GM18858 (cell line): ENCODE measurements around the gene PCDHGB4.
"Not testable (repeated sequence)": the region's sequence is repeated elsewhere in the genome, so short reads cannot be mapped to it uniquely, and the experiment has no call there.

Source experiments
- ATAC-seq: cut with Tn5 transposase; IDR thresholded peaks from one replicate; pipeline ENCODE4 v1.9.1; 2021; ENCODE audit not compliant: unreplicated experiment

Gene PCDHGB4

DNA sequence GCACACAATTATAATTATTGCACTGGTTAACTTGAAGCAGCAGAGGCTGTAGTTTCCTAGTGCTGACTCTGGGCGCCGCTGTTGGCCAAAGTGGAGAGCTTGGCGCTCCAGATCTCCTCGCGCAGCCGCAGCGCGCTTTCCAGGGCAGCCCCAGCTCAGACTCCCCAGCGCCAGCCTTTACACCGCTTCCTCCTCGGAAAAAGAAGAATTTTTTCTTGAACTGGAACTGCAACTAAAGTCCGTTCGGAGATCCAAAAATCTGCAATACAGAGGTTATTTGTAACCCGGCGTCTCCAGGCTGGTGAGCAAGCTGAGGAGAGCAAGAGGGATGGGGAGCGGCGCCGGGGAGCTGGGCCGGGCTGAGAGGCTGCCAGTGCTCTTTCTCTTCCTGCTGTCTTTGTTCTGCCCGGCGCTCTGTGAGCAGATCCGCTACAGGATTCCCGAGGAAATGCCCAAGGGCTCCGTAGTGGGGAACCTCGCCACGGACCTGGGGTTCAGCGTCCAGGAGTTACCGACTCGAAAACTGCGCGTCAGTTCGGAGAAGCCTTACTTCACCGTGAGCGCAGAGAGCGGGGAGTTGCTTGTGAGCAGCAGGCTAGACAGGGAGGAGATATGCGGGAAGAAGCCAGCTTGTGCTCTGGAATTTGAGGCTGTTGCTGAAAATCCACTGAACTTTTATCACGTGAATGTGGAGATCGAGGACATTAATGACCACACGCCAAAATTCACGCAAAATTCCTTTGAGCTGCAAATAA is at the start of gene PCDHGB4:
Gene PCDHGB4 (plus strand): TSS at position 142 of the 755 bp plus-strand sequence. CDS start 187 bp downstream, at position 329.
- peak; percentile 92 for ATAC-seq

DNA sequence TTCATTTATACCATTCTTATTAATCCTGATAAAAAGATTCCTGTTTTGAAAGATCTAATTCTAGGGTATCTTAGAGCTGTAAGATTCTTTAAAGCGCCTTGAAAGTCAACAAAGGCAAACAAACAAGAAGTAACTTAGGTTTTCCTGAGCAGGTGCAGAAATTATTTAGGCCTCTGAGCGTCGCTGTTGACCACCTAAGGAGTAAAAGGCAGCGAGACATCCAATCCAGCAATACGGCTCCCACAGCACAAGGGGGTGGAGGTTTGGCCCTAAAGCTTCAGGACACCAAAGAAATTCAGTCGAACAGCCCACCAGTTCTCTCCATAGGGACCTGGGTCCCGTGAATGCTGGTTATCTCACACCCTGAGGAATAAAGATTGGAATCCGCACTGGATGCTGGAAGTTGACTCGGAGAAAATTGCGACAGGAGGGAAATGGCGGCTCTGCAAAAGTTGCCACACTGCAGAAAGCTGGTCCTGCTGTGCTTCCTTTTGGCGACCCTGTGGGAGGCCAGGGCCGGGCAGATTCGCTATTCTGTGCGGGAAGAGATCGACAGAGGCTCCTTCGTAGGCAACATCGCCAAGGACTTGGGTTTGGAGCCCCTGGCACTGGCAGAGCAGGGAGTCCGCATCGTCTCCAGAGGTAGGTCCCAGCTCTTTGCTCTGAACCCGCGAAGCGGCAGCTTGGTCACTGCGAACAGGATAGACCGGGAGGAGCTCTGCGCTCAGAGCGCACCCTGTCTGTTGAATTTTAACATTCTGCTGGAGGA is 48.8 kb upstream of the PCDHGB4 start, which contains the start of gene PCDHGA2:
Gene PCDHGA2 (plus strand): TSS at position 223 of the 769 bp plus-strand sequence.
- no peak for ATAC-seq

DNA sequence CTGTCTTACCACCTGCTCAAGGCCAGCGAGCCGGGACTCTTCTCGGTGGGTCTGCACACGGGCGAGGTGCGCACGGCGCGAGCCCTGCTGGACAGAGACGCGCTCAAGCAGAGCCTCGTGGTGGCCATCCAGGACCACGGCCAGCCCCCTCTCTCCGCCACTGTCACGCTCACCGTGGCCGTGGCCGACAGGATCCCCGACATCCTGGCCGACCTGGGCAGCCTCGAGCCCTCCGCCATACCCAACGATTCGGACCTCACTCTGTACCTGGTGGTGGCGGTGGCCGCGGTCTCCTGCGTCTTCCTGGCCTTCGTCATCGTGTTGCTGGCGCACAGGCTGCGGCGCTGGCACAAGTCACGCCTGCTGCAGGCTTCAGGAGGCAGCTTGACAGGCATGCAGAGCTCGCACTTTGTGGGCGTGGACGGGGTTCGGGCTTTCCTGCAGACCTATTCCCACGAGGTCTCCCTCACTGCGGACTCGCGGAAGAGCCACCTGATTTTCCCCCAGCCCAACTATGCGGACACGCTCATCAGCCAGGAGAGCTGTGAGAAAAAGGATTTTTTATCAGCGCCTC is 46.6 kb upstream of the PCDHGB4 start:
- not testable (repeated sequence) for ATAC-seq

DNA sequence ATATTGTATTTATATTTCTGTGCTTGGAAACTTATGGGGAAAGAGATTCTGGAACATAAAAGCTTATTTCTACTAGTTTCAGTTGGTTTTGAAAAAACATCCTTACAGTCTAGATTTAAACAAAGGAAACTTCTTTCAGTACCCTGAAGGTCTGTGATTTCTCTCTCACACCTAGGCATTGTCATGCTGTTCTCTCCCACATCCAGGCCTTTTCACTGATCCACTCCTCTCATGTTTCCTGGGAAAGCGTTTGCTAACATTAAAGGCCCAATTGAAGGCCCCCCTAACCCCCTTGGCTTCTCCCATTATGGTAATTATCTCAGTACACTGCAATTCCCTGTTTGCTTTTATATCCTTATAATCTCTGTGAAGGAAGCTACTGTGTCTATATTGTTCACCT is 44.7 kb upstream of the PCDHGB4 start:
- no peak for ATAC-seq

DNA sequence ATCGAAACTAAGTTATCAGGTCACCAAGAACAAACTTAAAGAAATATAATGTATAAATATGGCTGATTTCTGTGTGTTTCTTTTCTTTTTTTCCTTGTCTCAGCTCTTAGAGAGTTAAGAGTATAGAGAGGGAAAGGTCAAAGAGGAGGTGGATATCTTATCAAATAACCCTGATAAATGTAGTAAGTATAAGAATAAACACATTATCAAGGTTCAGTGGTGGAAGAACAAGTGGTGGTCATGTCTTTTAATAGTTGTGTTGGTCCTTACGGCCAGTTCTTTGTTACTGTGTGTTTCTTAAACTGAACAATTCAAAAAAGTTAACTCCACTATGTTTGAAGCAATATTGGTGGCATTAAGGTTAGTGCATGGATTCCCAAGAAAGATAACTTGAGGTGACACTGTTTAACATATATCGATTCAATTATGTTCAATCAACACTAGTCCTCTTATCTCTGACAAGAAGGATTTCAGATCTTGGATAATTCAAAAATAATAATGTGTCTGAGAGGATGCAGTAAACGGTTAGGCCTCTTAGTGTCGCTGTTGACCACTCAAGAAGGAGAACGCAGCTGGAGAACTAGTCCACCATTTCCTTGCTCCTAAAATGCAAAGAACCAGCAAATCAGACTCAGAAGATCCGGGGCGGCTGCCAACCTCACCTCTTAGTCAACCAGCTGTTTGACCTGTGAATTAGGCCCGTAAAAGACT is 44.1 kb upstream of the PCDHGB4 start, which contains the start of gene PCDHGA3:
Gene PCDHGA3 (plus strand): TSS at position 588 of the 711 bp plus-strand sequence. CDS start 205 bp downstream, outside the sequence.
- no peak for ATAC-seq

DNA sequence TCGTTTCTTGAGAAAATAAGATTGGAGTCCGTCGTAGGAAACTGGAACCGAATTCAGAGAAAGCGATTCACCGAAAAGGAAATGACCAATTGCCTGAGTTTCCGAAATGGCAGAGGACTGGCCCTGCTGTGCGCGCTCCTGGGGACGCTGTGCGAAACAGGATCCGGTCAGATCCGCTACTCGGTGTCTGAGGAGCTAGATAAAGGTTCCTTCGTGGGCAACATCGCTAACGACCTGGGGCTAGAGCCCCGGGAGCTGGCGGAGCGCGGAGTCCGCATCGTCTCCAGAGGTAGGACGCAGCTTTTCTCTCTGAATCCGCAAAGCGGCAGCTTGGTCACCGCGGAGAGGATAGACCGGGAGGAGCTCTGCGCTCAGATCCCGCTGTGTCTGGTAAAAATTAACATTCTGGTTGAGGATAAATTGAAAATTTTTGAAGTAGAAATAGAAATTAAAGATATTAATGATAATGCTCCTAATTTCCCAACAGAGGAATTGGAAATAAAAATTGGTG is 43.5 kb upstream of the PCDHGB4 start:
- ATAC-seq, result no peak

DNA sequence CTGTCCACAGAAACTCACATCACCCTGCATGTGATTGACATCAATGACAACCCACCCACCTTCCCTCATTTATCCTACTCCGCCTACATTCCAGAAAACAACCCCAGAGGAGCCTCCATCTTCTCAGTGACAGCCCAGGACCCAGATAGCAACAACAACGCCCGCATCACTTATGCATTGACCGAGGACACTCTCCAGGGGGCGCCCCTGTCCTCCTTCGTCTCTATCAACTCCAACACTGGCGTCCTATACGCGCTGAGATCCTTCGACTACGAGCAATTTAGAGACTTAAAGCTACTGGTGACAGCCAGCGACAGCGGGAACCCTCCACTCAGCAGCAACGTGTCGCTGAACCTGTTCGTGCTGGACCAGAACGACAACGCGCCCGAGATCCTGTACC is 42.2 kb upstream of the PCDHGB4 start:
- ATAC-seq, result no peak

DNA sequence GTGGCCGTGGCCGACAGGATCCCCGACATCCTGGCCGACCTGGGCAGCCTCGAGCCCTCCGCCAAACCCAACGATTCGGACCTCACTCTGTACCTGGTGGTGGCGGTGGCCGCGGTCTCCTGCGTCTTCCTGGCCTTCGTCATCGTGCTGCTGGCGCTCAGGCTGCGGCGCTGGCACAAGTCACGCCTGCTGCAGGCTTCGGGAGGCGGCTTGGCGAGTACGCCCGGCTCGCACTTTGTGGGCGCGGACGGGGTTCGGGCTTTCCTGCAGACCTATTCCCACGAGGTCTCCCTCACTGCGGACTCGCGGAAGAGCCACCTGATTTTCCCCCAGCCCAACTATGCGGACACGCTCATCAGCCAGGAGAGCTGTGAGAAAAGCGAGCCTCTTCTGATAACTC is 41.5 kb upstream of the PCDHGB4 start:
- not testable (repeated sequence) for ATAC-seq

DNA sequence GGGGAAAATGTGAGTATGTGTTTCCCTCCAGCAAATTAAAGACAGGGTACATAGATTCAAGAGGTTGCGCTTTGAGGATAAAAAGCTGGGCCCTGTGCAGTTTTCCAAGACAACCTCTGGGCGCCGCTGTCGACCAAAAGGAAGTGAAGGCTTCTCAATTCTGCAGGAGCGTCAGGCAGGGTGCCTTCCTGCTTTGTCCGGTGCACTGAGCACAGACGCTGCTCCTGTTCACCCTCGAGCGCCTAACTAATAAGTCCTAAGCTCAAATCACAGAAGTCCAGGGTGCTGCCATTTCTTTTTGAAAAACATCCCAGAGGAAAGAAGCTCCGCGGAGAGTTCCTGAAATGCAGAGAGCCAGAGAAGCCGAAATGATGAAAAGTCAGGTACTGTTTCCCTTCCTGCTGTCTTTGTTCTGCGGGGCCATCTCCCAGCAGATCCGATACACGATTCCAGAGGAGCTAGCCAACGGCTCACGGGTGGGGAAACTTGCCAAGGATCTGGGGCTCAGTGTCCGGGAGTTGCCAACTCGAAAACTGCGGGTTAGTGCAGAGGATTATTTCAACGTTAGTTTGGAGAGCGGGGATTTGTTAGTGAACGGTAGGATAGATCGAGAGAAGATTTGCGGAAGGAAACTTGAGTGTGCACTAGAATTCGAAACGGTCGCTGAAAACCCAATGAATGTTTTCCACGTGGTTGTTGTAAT is 37.4 kb upstream of the PCDHGB4 start, which contains the start of gene PCDHGB1:
Gene PCDHGB1 (plus strand): TSS at position 183 of the 703 bp plus-strand sequence. CDS start 162 bp downstream, at position 345.
- ATAC-seq, result no peak

DNA sequence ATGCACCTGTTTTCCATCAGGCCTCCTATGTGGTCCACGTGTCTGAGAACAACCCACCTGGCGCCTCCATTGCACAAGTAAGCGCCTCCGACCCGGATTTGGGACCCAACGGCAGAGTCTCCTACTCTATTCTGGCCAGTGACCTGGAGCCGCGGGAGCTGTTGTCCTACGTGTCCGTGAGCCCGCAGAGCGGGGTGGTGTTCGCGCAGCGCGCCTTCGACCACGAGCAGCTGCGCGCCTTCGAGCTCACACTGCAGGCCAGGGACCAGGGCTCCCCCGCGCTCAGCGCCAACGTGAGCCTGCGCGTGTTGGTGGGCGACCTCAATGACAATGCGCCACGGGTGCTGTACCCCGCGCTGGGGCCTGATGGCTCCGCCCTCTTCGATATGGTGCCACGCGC is 35.9 kb upstream of the PCDHGB4 start:
- ATAC-seq, result no peak

DNA sequence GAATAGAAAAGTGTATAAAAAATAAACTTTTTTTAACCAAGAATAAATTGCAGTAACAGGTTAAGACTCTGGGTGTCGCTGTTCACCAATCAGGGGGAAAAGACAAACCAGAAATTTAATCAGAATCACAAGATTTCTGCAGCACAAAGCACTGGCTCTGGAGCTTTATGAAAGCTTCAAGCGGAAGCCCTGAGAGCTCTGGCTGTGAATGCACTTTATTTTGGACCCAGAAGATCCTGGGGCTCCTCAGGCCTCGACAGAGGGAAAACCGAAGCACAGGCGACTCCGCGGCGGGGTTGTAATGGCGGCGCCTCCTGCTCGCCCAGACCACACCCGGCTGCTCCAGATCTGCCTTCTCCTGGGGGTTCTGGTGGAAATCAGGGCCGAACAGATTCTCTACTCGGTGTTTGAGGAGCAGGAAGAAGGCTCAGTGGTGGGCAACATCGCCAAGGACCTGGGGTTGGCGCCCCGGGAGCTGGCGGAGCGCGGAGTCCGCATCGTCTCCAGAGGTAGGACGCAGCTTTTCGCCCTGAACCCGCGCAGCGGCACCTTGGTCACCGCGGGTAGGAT is 32.5 kb upstream of the PCDHGB4 start, which contains the start of gene PCDHGA4:
Gene PCDHGA4 (plus strand): TSS at position 122 of the 570 bp plus-strand sequence. CDS start 87 bp downstream, at position 209.
- no peak for ATAC-seq

DNA sequence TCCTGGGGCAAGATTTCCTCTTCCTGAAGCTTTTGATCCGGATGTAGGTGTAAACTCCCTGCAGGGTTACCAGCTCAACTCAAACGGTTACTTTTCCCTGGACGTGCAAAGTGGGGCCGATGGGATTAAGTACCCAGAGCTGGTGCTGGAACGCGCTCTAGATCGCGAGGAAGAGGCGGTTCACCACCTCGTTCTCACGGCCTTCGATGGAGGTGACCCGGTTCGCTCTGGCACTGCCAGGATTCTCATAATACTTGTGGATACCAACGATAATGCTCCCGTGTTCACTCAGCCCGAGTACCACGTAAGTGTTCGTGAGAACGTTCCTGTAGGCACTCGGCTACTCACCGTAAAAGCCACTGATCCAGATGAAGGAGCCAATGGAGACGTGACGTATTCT is 31.9 kb upstream of the PCDHGB4 start:
- no peak for ATAC-seq

DNA sequence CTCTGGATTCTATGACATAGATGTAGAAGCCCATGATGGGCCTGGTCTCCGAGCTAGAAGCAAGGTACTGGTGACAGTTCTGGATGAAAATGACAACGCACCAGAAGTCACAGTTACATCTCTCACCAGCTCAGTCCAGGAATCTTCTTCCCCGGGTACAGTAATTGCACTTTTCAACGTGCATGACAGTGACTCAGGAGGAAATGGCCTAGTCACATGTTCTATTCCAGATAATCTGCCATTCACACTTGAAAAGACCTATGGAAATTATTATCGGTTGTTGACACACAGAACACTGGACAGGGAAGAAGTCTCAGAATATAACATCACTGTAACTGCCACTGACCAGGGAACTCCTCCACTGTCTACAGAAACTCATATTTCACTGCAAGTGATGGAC is 31.4 kb upstream of the PCDHGB4 start:
- ATAC-seq, result no peak

DNA sequence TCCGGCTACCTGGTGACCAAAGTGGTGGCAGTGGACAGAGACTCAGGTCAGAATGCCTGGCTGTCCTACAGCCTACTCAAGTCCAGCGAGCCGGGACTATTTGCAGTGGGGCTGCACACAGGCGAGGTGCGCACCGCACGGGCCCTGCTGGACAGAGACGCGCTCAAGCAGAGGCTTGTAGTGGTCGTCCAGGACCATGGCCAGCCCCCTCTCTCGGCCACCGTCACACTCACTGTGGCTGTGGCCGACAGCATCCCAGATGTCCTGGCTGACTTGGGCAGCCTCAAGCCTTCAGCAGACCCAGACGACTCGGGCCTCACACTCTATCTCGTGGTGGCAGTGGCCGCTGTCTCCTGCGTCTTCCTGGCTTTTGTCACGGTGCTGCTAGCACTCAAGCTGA is 30.5 kb upstream of the PCDHGB4 start:
- ATAC-seq, result no peak

DNA sequence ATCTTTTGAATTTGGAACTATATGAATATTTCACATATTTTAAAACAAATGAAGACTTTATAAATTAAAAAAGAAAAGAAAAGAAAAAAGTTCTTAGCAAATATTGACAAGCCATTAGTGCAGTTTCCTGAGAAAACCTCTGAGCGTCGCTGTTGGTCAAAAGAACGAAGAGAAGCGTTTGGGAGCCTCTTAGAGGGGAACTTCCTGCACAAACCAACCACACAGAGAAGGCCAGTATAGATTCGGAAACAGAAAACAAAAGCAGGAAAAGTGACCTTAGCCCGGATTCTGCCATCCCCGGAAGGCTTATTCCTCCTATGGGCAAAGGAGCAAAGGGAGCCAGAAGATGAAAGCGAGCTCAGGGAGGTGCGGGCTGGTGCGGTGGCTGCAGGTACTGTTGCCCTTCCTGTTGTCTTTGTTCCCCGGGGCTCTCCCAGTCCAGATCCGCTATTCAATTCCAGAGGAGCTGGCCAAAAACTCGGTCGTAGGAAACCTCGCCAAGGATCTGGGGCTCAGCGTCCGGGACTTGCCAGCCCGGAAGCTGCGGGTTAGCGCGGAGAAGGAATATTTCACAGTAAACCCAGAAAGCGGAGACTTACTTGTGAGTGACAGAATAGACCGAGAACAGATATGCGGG is 27.6 kb upstream of the PCDHGB4 start, which contains the start of gene PCDHGB2:
Gene PCDHGB2 (plus strand): TSS at position 205 of the 637 bp plus-strand sequence. CDS start 142 bp downstream, at position 347.
- peak; percentile 51 for ATAC-seq

DNA sequence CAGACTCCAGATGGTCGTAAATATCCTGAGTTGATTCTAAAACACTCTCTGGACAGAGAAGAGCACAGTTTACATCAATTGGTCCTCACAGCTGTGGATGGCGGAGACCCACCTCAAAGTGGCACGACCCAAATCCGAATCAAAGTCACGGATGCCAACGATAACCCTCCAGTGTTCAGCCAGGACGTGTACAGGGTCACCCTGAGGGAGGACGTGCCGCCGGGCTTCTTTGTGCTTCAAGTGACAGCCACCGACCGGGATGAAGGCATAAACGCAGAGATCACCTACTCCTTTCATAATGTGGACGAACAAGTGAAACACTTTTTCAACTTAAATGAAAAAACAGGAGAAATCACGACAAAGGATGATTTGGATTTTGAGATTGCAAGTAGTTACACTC is 26.8 kb upstream of the PCDHGB4 start:
- no peak for ATAC-seq

DNA sequence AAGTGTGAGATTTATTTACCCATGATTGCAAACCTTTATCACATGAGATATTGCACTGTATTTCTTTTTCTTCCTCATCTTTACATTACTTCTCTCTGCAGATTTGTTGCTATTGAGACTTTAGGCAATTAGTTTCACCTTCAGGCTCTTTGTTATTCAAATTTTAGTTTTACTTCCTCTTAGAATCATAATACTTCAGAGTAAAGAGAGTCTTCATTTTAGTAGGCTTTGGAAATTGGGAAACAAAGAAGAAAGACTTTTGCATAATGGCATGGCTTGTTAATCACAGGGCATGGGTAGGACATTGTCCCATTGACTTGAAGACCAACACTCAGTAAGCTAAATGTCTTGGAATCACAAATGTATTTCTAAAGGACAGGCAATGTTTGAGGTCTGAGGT is 24.8 kb upstream of the PCDHGB4 start:
- ATAC-seq, result no peak

DNA sequence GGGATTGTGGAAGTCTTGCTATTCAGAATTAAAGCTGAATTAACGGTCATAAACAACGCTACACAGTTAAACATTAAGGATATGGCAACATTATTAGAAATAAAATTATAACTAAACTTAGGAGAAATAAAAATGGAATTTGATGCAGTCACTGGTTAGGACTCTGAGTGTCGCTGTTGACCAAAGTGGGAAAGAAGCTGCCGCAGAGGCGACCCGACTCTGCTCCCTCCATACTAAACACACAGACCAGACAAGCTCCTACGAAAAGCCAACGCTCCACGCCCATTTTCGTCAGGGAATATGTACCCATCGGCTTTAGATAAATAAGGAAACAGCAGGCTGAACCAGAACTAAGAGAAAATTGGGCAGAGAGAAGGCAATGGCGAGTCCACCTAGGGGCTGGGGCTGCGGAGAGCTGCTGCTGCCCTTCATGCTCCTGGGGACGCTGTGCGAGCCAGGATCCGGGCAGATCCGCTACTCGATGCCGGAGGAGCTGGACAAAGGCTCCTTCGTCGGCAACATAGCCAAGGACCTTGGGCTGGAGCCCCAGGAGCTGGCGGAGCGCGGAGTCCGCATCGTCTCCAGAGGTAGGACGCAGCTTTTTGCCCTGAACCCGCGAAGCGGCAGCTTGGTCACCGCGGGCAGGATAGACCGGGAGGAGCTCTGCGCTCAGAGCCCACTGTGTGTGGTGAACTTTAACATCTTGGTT is 23.4 kb upstream of the PCDHGB4 start, which contains the start of gene PCDHGA5:
Gene PCDHGA5 (plus strand): TSS at position 211 of the 709 bp plus-strand sequence. CDS start 169 bp downstream, at position 380.
- ATAC-seq, result no peak
